Stimulated activated CD8-positive, alpha-beta memory T cell treated with anti-CD3 and anti-CD28 coated beads, Interleukin-12 subunit alpha, Interleukin-12 subunit beta, amount 100 ng/mL, for 24 hours (primary cell): Measurements from ENCODE around the gene IGSF5.
"Not testable (repeated sequence)": the region's sequence is repeated elsewhere in the genome, so short reads cannot be mapped to it uniquely, and the experiment has no call there.

Experiments
- DNase-seq: peaks from one replicate; pipeline ENCODE4 v3.0.0-alpha.2; 2020; ENCODE audit errors: extremely low read depth

The IGSF5 gene

DNA sequence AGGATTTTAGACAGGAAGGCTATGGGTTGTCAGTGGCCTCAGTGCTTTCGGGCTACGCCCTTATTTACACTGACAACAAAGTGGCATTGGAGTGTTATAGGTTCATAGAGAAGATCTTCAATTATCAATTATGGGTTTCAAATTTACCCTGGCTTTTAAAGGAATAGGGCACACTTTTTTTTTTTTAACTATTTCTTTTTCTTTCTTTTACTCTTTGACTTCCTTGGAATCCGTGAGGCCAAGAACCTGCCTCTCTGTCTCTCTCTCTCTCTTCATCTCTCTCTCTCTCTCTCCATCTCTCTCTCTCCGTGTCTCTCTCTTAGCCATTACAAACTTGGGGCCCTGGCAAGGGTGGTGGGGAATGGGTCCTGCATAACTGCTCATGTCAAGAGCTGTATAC is at the start of gene IGSF5:
Gene IGSF5 (plus strand): TSS at position 301 of the 400 bp plus-strand sequence. CDS start 327 bp downstream, outside the sequence.
- not testable (repeated sequence) for DNase-seq

DNA sequence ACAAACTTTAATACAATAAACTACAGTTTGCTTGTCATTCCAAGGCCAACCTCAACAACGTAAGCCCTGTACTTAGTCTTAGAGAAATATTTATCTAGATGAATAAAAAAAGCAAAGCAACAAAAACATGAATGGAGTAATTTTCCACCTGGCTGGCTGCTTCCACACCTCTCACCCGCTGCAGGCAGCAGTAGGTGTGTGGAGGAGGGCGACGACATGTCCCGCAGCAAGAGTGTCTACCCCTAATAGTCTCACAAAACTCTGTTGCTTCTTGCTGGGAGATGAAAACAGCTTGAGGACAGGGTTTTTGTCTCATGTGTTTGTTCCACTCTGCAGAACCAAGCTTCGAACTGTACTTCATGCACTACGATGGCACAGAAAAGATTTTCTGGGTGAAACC is 48.8 kb upstream of the IGSF5 start:
- no peak for DNase-seq

DNA sequence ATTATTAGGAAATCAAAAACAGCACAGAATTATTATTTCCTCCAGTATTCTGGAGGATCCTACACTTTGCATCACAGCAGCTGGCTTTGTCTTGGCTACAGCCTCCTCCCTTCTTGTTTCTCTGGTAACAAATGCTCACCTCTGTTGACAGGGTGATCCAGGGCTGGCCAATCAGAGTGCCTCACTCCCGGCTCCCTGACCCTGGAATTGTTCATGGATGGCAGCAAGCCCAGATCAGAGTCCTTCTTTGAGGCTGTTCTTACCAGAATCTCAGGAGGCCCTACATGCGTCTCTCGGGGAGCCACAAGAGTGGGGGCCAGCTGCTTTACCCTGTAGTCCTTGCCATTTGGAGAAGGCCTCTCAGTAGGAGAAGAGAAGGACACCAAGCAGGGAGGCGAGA is 48.4 kb upstream of the IGSF5 start:
- DNase-seq, result no peak

DNA sequence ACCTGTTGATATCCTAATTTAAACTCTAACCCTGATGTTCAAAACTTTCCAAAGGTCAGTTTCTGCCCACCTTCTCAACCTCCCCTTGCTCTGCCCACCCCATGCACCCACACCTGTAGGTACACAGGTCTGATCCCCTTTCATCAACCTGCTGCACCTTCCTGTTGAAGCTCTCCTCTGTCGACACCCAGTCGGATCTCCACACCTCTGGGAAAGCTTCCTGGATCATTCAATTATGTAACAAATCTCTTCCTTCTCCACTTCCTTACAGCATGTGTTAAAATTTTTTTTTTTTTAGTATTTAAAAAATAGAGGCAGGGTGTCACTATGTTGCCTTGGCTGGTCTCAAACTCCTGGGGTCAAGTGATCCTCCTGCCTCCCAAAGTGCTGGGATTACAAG is 44.7 kb upstream of the IGSF5 start:
- no peak for DNase-seq

DNA sequence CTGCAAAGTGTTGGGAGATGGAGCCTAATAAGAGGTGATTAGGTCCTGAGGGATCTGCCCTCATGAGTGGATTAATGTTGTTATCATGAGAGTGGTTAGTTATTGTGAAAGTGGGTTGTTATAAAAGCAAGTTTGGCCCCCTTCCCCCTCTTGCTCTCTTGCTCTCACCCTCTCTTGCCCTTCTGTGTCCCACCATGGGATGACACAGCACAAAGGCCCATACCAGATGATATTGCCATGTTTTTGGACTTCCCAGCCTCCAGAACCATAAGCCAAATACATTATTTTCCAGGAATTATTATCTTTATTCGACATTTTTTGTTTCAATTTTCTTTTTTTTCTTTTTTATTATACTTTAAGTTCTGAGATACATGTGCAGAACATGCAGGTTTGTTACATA is 41.4 kb upstream of the IGSF5 start:
- no peak for DNase-seq

DNA sequence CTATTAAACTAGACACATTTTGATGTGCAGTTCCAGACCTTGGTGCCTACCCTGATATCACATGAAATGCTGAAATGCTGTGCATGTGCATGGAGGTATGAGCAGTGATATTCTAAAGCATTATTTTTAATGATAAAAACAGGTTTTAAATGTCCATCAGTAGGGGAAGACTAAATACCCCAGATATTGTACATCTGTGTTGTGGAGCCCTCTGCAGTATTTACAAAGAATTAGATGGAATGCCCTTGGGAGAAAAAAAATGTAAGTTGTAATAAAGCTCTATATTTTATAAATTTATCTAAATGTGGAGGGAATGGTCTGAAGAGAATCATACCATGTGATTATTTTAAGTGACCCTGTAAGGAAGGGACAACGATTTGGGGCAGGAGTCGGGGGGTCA is 39.1 kb upstream of the IGSF5 start:
- no peak for DNase-seq

DNA sequence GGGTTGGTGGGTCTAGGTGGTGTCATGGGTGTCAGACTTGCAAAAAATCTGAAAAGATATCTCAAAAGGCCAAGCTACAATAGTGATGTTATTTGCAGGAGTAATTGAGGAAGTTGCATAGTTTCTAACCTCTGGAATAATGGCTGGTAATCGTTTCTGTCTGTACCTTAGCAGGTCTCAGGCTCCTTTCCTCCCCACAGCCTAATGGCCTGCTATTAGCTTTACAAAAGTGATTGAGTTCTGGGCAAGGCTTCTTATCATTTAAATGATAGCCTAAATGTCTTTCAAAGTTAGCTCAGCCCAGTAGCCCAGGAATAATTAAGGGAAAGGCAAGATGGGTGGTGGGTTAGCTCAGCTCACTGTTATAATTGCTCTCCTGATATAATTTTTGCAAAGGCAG is 37.7 kb upstream of the IGSF5 start:
- DNase-seq, result no peak

DNA sequence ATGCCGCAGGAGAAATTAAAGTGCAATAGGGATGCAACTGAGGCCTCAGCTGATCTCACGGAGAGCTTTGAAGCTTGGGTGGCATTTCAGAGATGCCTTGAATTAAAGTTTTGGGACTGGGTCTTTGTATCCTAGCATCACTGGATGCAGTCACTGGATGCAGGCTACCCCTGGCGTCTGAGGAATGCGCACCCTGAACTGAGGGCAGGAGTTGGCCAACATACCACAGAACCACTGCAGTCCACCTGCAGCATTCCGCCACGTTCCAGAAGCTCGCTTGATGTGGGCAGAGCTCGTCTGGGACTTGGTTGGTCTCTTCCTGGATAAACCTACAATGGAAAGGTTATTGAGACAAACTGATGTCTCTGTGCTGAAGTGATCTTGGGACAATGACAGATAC is 34.1 kb upstream of the IGSF5 start:
- no peak for DNase-seq

DNA sequence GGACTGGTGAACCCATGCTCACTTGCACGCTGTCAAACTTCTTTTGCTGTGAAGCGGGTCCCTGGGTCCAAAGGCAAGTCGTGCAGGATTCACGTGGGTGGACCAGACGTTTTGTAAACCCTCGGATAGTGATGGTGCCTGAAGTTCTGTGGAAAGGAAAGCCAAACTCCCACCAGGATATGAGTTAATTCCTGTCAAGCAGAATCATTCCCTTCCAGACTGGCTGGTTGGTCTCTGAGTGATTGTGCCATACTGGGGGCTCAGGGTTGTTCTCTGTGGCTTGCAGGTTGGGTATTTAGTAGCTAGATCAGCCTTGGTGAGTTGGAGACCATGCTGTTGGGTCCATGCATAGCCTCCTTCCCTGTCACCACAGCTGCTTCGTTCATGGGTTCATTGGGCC is 32.7 kb upstream of the IGSF5 start:
- no peak for DNase-seq

DNA sequence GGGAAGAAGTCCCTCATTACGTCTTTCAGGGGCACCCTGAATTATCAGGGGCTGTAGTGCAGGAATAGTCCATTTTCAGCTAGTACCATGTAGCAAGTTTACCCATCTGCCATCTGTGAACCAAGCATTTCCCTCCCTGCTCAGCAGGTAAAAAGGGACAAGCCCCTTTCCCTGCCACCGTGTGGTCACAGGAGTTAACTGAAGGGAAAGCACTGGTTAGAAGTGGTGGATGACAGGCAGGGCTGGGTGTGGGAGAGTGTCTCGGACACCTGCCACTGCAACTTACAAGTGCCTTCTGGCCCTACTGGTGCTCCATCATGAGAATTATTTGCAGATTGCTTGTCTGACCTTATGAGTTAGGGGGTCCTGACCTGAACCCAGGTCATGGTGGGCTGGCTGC is 32.0 kb upstream of the IGSF5 start:
- no peak for DNase-seq

DNA sequence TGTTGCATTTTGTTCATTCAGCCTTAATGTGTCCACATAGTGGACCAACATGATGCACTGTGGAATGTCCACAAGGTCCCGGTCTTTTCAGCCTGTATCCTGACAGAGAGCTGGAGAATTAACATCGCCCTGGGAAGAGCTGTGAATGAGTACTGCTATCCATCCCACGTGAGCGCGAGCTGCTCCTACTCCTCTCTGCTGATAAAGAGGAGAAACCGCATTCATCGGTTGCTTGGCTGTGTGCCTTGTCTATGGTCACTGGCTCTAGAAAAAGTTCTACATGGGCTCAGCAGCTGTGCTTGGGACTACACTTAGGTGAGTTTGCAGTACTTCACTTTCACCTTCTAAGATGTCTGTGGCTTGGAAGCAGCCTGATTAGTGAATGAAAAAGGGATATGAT is 31.1 kb upstream of the IGSF5 start:
- no peak for DNase-seq

DNA sequence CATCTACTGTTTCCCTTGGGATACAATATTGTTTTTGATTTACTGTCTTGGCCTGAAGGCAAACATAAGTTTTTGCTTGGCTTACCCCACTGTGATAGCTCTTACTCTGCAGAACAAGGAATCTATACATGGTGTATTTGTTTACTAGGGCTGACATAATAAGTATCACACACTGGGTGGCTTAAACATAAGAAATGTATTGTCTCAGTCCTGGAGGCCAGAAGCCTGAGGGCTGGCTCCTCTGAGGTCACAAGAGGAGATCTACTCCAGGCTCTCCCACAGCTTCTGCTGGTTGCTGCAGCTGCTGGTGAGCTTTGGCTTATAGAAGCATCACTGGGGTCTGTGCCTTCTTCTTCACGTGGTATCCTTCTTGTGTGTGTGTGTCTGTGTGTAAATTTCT is 30.7 kb upstream of the IGSF5 start:
- no peak for DNase-seq

DNA sequence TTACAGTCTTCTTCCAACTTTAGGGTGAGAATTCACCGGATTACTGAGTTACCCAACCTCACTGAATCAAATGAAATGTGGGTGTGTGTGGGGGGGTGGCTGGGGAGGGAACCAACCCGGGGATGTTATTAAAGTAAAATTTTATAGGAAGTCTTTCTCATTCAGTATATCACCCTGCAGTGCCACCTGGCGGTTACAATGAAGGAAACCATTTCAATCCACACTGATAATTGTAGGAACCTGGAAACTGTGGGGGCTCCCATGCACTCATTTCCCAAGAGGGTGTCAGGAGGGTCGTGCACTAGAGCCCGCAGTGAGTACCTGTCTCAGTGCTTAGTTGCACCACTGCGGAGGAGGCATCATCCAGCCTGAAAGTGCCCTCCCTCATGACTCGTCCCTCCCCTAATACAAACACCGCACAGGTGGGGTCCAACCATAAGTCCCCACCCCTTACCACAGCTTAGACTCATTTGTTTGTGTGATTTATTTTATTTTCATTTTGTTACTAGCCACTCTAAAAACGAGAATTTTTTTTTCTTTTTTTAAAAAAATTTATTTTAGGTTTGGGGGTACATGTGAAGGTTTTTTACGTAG is 29.1 kb upstream of the IGSF5 start:
- no peak for DNase-seq

DNA sequence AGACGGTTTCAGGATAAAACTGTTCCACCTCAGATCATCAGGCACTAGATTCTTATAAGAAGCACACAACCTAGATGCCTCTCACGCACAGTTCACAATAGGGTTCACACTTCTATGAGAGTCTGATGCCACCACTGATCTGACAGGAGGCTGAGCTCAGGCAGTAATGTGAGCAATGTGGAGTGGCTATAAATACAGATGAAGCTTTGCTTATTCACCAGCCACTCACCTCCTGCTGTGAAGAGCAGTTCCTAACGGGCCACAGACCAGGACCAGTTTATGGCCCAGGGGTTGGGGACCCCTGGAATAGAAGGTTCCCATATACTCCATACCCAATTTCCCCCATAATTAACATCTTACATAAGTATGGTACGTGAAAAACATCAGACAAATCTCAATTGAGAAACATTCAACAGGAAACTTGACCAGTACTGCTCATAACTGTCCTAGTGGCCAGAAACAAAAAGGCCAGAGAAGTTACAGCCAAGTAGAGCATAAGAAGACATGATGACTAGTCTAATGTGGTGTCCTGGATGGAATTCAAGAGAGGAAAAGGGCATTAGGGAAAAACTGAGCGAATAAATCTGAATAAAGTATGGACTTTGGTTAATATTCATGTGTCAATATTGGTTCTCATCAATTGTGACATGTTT is 24.7 kb upstream of the IGSF5 start:
- no peak for DNase-seq

DNA sequence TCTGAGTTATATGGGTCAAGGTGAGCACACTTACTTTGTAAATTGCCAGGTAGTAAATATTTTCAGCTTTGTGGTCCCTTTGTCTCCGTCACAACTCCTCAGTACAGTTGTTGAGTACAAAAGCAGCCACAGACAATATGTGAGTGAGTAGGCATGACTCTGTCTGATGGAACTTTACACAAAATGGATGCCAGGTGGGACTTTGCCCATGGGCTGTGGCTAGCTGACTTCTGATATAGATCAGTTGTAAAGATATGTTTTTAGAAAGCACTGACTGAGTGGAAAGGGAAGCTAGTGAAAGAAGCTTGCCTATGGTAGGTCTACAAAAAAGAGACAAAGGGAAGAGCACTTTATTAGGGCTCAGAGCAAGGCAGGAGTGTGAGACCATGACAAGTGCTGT is 23.1 kb upstream of the IGSF5 start:
- DNase-seq, result no peak

DNA sequence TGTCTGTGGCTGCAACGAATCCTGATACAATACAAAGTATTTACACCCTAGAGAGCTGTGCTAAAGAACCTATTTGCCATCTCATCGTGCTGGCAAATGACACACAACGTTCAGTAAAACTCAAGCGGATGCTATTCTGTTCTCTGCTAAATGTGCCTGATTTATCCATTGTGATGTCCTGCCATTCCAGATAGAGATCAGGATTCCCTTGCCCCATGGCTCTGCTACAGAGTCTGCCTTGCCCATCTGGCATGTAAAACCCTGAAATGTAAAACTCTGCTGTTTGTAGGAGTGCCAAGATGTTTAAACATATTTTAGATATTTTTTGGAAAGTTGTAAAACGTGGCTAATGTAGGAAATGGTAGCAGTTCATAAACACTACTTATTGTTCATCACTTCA is 20.0 kb upstream of the IGSF5 start:
- no peak for DNase-seq

DNA sequence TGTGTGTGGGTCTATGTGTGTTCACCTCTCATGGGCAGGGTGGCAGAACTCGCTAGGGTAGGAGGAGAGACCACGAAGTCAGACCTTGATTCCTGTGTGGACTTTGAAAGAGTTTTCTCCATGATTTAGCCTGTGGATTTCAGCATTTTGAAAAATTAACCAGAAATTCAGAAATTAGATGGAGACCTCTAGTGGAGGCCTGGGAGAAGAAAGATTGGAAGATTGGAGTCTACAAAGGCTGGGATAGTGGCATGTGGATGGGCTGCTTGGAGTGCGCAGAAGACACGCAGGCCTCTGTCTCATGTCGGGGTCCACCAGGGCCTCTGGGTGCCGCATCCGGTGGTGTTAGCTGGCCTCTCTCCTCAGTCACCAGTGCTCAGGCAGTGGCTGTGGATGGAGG is 18.9 kb upstream of the IGSF5 start:
- no peak for DNase-seq

DNA sequence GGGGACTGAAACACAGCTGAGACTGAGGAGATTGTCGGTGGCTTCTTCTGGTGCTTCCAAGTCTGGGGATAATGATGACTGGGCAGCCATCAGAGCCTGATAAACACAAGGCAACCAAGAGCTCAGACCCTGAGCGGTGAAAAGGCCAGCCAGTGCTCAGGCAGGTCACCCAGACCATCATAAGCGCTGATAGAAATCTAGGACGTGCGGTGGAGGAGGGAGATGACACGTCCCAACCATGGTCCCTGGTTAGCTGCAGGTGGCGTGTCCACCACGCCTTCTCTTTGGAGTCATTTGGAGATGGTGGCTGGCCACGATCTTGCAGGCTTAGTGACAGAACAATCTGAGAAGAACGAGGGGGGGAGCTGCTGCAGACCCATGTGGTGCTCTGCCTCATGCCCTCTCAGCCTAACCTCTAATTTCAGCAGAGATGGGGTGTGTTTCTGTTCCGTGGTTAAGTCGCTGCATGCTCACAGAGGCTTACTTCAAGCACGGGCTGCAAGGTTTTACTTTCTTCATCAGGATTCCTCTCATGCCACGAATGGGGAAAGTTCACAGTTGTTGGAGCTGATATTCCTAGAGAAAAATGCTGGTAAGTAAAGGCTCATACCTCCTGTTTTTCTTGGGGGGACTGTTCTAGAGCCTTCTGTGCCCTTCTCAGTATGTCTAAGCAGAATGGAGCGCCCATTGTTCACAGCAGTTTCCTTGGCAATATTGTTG is 17.4 kb upstream of the IGSF5 start:
- no peak for DNase-seq

DNA sequence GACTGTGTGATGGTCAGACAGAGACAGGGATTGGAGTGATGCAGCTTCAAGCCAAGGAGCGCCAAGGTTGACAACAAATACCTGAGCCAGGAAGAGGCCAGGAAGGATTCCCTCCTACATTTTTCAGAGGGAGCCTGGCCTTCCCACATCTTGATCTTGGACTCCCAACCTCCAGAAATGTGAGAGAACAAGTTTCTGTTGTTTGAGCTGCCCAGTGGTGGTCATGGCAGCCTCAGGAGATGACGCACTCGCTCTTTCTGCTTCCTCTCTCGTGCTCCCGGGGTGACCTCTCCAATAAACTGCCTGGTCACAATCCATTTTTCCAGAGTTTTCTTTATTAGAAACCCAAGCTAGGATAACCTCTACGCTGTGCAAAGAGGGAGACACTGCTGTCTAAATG is 16.6 kb upstream of the IGSF5 start:
- DNase-seq, result no peak

DNA sequence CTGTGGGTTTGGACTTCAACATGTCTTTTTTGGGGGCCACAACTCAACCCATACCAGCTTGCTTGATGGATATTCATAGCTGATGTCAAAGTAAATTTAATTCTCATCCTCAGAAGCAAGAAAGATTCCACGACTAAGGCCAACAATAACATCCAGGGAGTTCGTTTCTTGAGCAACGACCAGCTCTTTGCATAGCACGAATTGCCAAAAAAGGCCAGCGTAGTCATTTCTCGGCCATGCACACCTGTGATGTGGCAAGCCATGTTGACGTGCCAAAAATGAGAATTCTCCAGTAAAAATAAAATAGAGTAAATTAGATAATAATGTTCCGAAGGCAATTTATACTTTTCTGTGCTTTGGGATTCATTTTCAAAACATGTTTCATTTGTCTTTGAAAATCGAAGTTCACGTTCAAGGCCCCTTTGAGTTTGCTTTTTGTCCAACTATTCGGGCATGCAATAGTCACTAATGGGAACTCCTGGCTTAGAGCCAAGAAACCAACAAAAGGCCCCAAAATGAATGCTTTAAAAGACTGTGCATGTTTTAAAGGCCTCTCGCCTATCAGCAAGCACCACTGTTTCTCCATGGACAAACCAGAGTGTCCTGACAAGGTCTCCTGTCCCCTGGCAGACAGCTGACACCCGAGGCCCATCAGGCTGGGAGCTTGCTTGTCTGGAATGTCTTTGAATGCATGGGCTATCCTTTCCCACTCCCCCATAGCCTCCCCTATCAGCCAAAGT is 14.4 kb upstream of the IGSF5 start:
- no peak for DNase-seq

DNA sequence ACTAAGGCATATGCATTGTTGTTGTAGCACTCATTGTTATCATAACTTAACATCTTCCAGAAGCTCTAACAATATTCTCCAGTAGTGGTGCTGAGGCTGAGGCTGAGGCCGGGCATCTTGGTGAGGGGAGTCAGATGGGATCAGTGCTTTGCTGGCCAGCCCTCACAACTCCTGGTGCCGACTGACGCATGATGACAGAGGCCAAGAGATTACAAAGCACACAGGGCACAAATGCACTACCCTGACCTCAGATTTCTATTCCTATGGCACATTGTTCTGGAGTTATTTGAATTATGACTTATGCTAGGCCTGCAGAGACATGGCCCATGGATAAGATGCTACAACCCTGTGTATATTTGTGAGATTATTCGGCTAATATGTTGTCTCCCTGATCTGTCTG is 8.3 kb upstream of the IGSF5 start:
- no peak for DNase-seq

DNA sequence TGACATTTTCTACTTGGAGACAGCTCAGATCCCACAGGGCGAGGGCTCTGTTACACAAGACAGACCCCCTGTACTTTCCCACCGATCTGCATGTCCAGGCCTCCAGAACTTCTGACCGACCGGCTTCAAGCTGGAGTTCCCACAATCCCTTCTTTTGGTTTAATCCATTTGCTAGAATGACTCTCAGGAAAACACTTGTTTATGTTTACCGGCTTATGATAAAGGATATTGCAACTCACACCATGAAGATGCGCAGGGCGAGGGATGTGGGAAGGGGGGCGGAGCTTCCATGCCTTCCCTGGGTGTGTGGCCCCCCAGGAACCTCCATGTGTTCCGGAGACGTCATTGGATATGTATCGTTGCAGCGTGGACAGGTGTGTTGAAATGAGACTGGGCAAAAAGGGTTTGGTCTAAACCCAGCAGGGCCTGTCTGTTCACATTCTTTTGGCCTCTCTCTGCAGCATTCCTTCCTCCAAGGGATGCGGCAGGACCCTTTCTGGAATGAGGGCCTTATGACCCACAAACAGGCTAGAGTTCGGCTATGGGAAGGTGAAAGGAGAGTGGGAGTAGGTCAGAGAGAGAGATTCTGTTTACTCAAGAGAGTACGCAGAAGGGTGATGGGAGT is 7.5 kb upstream of the IGSF5 start:
- DNase-seq, result no peak
